GM21529 (cell line): ENCODE data around the gene PCDHGB4.
"Not testable (repeated sequence)": the region's sequence is repeated elsewhere in the genome, so short reads cannot be mapped to it uniquely, and the experiment has no call there.

Experiments used
- ATAC-seq: cut with Tn5 transposase; IDR thresholded peaks from one replicate; pipeline ENCODE4 v1.9.1; 2021; ENCODE audit not compliant: unreplicated experiment

The PCDHGB4 gene

DNA sequence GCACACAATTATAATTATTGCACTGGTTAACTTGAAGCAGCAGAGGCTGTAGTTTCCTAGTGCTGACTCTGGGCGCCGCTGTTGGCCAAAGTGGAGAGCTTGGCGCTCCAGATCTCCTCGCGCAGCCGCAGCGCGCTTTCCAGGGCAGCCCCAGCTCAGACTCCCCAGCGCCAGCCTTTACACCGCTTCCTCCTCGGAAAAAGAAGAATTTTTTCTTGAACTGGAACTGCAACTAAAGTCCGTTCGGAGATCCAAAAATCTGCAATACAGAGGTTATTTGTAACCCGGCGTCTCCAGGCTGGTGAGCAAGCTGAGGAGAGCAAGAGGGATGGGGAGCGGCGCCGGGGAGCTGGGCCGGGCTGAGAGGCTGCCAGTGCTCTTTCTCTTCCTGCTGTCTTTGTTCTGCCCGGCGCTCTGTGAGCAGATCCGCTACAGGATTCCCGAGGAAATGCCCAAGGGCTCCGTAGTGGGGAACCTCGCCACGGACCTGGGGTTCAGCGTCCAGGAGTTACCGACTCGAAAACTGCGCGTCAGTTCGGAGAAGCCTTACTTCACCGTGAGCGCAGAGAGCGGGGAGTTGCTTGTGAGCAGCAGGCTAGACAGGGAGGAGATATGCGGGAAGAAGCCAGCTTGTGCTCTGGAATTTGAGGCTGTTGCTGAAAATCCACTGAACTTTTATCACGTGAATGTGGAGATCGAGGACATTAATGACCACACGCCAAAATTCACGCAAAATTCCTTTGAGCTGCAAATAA, at the start of gene PCDHGB4:
PCDHGB4 (plus strand) TSS at position 142 of the 755 bp plus-strand sequence; CDS start at position 329, 187 bp downstream.
- ATAC-seq, result peak; percentile 89

DNA sequence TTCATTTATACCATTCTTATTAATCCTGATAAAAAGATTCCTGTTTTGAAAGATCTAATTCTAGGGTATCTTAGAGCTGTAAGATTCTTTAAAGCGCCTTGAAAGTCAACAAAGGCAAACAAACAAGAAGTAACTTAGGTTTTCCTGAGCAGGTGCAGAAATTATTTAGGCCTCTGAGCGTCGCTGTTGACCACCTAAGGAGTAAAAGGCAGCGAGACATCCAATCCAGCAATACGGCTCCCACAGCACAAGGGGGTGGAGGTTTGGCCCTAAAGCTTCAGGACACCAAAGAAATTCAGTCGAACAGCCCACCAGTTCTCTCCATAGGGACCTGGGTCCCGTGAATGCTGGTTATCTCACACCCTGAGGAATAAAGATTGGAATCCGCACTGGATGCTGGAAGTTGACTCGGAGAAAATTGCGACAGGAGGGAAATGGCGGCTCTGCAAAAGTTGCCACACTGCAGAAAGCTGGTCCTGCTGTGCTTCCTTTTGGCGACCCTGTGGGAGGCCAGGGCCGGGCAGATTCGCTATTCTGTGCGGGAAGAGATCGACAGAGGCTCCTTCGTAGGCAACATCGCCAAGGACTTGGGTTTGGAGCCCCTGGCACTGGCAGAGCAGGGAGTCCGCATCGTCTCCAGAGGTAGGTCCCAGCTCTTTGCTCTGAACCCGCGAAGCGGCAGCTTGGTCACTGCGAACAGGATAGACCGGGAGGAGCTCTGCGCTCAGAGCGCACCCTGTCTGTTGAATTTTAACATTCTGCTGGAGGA, 48.8 kb upstream of the PCDHGB4 start, which contains the start of gene PCDHGA2:
PCDHGA2 (plus strand) TSS at position 223 of the 769 bp plus-strand sequence.
- ATAC-seq, result no peak

GRCh38 chr5:141340781-141341354, 46.6 kb upstream of the PCDHGB4 start:
- not testable (repeated sequence) for ATAC-seq

DNA sequence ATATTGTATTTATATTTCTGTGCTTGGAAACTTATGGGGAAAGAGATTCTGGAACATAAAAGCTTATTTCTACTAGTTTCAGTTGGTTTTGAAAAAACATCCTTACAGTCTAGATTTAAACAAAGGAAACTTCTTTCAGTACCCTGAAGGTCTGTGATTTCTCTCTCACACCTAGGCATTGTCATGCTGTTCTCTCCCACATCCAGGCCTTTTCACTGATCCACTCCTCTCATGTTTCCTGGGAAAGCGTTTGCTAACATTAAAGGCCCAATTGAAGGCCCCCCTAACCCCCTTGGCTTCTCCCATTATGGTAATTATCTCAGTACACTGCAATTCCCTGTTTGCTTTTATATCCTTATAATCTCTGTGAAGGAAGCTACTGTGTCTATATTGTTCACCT, 44.7 kb upstream of the PCDHGB4 start:
- ATAC-seq, result no peak

DNA sequence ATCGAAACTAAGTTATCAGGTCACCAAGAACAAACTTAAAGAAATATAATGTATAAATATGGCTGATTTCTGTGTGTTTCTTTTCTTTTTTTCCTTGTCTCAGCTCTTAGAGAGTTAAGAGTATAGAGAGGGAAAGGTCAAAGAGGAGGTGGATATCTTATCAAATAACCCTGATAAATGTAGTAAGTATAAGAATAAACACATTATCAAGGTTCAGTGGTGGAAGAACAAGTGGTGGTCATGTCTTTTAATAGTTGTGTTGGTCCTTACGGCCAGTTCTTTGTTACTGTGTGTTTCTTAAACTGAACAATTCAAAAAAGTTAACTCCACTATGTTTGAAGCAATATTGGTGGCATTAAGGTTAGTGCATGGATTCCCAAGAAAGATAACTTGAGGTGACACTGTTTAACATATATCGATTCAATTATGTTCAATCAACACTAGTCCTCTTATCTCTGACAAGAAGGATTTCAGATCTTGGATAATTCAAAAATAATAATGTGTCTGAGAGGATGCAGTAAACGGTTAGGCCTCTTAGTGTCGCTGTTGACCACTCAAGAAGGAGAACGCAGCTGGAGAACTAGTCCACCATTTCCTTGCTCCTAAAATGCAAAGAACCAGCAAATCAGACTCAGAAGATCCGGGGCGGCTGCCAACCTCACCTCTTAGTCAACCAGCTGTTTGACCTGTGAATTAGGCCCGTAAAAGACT, 44.1 kb upstream of the PCDHGB4 start, which contains the start of gene PCDHGA3:
PCDHGA3 (plus strand) TSS at position 588 of the 711 bp plus-strand sequence. CDS start 205 bp downstream, outside the sequence.
- ATAC-seq, result no peak

- no peak for ATAC-seq
These were observed 43.5 kb upstream of the PCDHGB4 start for GRCh38 chr5:141343953-141344463.

- ATAC-seq, result no peak
These were observed 42.2 kb upstream of the PCDHGB4 start for GRCh38 chr5:141345327-141345726.

- ATAC-seq, result not testable (repeated sequence)
These were observed 41.5 kb upstream of the PCDHGB4 start for GRCh38 chr5:141346017-141346416.

- ATAC-seq, result peak; percentile 91
These were observed 37.4 kb upstream of the PCDHGB4 start, which contains the start of gene PCDHGB1 for GRCh38 chr5:141349917-141350619. TSS of gene PCDHGB1 (plus strand) at chr5:141350099. CDS start at chr5:141350261, 162 bp downstream.

- ATAC-seq, result no peak
These were observed 35.9 kb upstream of the PCDHGB4 start for GRCh38 chr5:141351591-141351990.

GRCh38 chr5:141354900-141355469, 32.5 kb upstream of the PCDHGB4 start, which contains the start of gene PCDHGA4:
TSS of gene PCDHGA4 (plus strand) at chr5:141355021. CDS start at chr5:141355108, 87 bp downstream.
- ATAC-seq, result no peak

GRCh38 chr5:141355641-141356040, 31.9 kb upstream of the PCDHGB4 start:
- no peak for ATAC-seq

- no peak for ATAC-seq
These were observed 31.4 kb upstream of the PCDHGB4 start for GRCh38 chr5:141356133-141356532.

GRCh38 chr5:141356950-141357349, 30.5 kb upstream of the PCDHGB4 start:
- no peak for ATAC-seq

DNA sequence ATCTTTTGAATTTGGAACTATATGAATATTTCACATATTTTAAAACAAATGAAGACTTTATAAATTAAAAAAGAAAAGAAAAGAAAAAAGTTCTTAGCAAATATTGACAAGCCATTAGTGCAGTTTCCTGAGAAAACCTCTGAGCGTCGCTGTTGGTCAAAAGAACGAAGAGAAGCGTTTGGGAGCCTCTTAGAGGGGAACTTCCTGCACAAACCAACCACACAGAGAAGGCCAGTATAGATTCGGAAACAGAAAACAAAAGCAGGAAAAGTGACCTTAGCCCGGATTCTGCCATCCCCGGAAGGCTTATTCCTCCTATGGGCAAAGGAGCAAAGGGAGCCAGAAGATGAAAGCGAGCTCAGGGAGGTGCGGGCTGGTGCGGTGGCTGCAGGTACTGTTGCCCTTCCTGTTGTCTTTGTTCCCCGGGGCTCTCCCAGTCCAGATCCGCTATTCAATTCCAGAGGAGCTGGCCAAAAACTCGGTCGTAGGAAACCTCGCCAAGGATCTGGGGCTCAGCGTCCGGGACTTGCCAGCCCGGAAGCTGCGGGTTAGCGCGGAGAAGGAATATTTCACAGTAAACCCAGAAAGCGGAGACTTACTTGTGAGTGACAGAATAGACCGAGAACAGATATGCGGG, 27.6 kb upstream of the PCDHGB4 start, which contains the start of gene PCDHGB2:
PCDHGB2 (plus strand) TSS at position 205 of the 637 bp plus-strand sequence; CDS start at position 347, 142 bp downstream.
- no peak for ATAC-seq

- ATAC-seq, result no peak
These were observed 26.8 kb upstream of the PCDHGB4 start for GRCh38 chr5:141360685-141361084.

- no peak for ATAC-seq
These were observed 24.8 kb upstream of the PCDHGB4 start for GRCh38 chr5:141362719-141363118.

DNA sequence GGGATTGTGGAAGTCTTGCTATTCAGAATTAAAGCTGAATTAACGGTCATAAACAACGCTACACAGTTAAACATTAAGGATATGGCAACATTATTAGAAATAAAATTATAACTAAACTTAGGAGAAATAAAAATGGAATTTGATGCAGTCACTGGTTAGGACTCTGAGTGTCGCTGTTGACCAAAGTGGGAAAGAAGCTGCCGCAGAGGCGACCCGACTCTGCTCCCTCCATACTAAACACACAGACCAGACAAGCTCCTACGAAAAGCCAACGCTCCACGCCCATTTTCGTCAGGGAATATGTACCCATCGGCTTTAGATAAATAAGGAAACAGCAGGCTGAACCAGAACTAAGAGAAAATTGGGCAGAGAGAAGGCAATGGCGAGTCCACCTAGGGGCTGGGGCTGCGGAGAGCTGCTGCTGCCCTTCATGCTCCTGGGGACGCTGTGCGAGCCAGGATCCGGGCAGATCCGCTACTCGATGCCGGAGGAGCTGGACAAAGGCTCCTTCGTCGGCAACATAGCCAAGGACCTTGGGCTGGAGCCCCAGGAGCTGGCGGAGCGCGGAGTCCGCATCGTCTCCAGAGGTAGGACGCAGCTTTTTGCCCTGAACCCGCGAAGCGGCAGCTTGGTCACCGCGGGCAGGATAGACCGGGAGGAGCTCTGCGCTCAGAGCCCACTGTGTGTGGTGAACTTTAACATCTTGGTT, 23.4 kb upstream of the PCDHGB4 start, which contains the start of gene PCDHGA5:
PCDHGA5 (plus strand) TSS at position 211 of the 709 bp plus-strand sequence; CDS start at position 380, 169 bp downstream.
- ATAC-seq, result no peak
